Left ventricle myocardium superior (tissue), 1 donor: ENCODE results near the gene SRCAP. TPM values are rescaled to one million over a fixed set of nuclear protein-coding genes. Genes with fewer than 3 reads are reported as not detected.

Source experiments
- ATAC-seq: fragments of 200-7000 bp; cut with Tn5 transposase; one replicate; pipeline ENCODE4 v1.9.1; 2020; ENCODE audit warnings: mild to moderate bottlenecking, moderate library complexity
- DNase-seq: peaks from one replicate; pipeline ENCODE4 v3.0.0-alpha.2; 2020
- intact Hi-C: fragments of 100-400 bp; cut with micrococcal nuclease; formaldehyde crosslinking; loops from one replicate; pipeline ENCODE4 v1.11.0; 2022
- total RNA-seq: library from RNA; stranded (reverse); fragmentation: NEBNext Ultra II Directional; extraction: Animal tissue kit (Norgen Biotek cat#: 25700); gene quantifications from one replicate; pipeline ENCODE4 v1.2.1, GENCODE V29; 2021
- donor health status: DM: no; HTN: yes; CAD: no; lungs with severe emphysema.

The SRCAP gene
- total RNA-seq, 1 donor from 2014 or later: 49.3 TPM

DNA sequence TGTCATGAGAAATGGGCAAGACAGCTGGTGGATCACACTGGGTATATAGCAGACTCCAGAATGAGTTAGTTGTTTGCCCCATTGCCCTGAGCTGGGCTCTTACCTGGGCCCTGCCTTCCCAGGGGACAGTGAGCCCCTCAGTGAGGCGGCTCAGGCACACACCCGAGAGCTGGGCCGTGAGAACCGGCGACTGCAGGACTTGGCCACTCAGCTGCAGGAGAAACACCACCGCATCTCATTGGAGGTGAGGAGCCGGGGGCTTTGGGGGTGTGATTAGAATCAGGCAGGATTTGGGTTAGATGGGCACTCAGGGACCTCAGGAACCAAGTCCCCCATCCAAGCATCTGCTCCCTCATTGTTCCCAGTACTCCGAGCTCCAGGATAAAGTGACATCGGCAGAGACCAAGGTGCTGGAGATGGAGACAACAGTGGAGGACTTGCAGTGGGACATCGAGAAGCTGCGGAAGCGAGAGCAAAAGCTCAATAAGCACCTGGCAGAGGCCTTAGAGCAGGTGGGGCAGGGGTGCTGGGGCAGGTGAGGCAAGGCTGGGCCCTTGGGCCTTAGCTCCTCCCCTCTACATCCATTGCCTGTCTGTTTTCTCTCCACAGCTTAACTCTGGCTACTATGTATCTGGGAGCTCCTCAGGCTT is 66.0 kb downstream of the SRCAP start:
- DNase-seq (no peak), ATAC-seq (no peak)
- intact Hi-C loops: no loop called here

- ATAC-seq (no peak), DNase-seq (no peak)
- intact Hi-C loops: no loop called here
Measured at GRCh38 chr16:30766206-30766932, 67.4 kb downstream of the SRCAP start.

DNA sequence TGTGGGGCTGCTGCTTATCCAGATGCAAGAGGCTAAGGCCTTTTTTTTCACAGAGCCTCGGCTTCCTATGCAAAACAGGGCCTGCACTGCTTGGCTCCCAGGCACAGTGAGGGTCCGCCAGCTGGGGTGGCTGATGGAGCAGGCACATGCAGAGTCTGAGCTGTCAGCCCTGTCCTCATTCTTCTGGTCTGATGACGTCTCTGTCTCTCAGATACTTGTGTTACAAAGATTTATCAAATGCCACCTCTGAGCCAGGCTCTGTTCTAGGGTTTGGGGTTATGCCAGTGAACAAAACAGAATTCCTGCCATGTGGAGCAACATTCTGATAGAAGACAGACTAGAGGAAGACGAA is 67.9 kb downstream of the SRCAP start:
- intact Hi-C loops: no loop called here
- DNase-seq (no peak), ATAC-seq (peak; percentile 50)

- intact Hi-C loops: no loop called here
- peak; percentile 25 for DNase-seq
- ATAC-seq: peak; percentile 18
Measured at GRCh38 chr16:30767767-30768465, 68.9 kb downstream of the SRCAP start.

DNA sequence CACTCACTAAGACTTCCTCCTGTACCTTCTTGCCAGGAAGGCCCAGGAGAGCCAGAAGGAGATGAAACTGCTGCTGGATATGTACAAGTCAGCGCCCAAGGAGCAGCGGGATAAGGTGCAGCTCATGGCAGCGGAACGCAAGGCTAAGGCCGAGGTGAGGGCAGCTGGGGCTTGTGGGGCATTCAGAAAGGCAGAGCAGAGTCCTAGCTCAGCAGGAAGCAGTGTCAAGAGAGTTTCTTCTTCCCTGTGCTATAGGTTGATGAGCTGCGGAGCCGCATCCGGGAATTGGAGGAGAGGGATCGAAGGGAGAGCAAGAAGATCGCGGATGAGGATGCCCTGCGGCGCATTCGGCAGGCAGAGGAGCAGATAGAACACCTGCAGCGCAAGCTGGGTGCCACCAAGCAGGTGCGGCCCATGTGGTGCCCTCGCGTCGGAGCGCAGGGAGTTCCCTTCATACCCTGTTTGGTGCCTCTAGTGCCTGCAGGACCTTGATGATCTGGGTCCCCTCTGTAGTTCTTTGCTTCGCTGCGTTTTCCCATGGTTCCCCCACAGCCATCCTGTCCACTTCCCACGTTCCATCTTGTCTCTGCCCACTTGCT is 69.7 kb downstream of the SRCAP start:
- intact Hi-C loops: no loop called here
- ATAC-seq (no peak), DNase-seq (no peak)

DNA sequence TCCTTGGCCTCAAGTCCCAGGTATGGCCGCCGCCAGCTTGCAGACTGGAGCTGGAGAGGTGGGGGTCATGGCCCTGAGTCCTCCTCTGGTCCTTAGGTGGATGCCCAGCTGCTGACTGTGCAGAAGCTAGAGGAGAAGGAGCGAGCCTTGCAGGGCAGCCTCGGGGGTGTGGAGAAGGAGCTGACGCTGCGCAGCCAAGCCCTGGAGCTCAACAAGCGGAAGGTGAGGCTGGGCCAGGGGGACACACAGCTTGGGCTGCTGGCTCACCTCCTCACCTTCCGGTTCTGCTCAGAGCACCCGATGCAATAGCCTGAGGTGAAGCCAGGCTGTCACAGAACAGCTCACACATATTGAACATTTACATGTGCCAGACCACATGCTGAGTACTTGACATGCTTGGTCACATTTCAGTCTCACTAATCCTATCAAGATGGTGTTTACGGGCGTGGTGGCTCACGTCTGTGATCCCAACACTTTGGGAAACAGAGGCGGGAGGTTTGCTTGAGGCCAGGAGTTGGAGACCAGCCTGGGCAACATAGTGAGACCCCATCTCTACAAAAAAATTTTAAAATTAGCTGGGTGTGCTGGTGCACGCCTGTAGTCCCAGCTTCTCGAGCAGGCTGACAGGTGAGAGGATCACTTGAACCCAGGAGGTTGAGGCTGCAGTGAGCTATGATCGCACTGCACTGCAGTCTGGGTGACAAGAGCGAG is 70.6 kb downstream of the SRCAP start:
- no peak for ATAC-seq
- DNase-seq: no peak
- intact Hi-C loops: no loop called here

DNA sequence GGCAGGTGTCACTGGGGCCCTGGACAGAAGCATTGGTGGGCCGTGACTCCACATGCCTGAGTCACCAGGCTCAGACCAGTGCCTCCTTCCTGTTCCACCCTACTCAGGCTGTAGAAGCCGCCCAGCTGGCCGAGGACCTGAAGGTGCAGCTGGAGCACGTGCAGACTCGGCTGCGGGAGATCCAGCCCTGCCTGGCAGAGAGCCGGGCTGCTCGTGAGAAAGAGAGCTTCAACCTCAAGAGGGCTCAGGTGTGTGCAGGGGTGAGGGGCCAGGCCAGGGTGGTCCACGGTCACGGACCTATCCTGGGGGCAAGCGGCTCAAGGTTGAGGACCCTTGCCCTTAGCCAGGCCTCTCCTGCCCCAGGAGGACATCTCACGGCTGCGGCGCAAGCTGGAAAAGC is 72.8 kb downstream of the SRCAP start:
- intact Hi-C loops: no loop called here
- DNase-seq (no peak), ATAC-seq (no peak)

- intact Hi-C loops: no loop called here
- DNase-seq: no peak
Measured at GRCh38 chr16:30773826-30774225, 74.9 kb downstream of the SRCAP start.

GRCh38 chr16:30774367-30775130 is 75.6 kb downstream of the SRCAP start:
- DNase-seq (peak; percentile 62), ATAC-seq (peak; percentile 30)
- intact Hi-C loops: no loop called here

More at GRCh38 chr16:30773826-30774225, 74.9 kb downstream of the SRCAP start:
- no peak for ATAC-seq

DNA sequence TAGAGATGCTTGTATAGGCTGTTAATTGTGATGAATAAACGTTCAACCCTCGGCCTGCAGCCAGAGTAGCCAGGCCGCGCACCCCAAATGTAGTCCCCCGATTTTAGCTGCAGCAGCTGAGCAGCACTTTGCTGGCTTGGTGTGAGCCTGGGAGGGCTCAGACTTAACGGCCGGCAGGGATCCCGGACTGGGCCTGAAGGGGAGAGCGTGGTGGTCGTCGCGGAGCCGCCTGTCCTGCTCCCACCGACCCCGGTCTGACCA is 76.1 kb downstream of the SRCAP start:
- intact Hi-C loops: no loop called here
- DNase-seq (no peak), ATAC-seq (no peak)

- intact Hi-C loops: no loop called here
- ATAC-seq (peak; percentile 88), DNase-seq (peak; percentile 89)
Measured at GRCh38 chr16:30775392-30776188, 76.6 kb downstream of the SRCAP start.

GRCh38 chr16:30777591-30778297 is 78.8 kb downstream of the SRCAP start:
- no peak for DNase-seq
- intact Hi-C loops: no loop called here

DNA sequence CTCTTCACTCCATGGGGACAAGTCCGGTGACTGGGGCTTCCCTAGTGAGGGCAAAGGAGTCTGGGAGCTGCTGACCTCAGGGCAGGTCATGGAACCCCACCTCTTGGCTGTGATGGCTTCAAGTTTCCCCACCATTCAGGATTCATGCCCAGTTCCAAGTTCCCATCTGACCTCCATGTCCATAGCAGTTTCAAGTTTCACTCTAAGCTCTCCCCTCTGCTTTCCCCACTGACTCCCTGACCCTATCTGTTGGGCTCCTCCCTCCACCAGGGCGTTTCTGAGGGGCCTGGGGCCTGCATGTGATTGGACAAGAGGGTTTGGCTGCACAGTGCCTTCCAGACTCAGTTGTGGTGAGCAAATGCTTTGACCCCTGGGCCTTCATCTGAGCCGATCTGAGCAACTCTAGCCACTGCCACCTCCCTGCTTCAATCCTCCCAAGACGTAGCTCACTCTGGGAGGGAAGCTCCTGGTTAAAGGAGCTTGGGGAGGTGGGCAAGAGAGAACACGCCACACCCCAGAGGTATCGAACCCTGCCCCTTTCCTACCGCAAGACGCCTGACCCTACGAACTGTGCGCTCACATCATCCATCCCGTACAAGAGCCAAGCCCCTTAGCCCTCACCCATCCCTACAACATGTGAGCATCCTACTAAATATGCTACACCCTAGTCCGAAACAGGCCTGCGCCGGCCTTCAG is 79.7 kb downstream of the SRCAP start:
- DNase-seq (no peak), ATAC-seq (no peak)
- intact Hi-C loops: no loop called here

More at GRCh38 chr16:30777591-30778297, 78.8 kb downstream of the SRCAP start:
- ATAC-seq: no peak

- DNase-seq: no peak
- no peak for ATAC-seq
- intact Hi-C loops: no loop called here
Measured at GRCh38 chr16:30779596-30779995, 80.6 kb downstream of the SRCAP start.

DNA sequence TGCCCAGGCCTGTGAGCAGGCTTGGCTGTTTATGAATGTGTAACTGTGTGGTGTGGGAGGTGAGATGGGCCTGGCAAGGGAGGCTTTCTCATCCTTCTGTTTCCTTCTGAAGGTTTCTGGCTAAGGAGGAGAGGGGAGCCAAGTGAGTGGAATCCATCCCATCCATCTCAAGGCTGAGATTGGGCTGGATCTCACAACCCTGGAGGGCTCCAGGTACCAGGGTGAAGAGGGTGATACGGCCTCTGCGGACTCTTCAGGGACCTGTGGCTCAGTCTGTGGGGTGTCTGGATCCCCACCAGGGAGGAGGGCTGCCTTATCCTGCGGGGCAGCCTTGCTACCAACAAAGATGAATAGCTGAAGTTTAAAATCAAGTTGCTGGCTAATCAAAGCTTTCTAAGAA is 81.0 kb downstream of the SRCAP start:
- no peak for ATAC-seq
- intact Hi-C loops: no loop called here
- DNase-seq: no peak

GRCh38 chr16:30780549-30780948 is 81.6 kb downstream of the SRCAP start:
- DNase-seq: no peak
- no peak for ATAC-seq
- intact Hi-C loops: no loop called here
